Esophagus muscularis mucosa (tissue), 4 donors: ENCODE results near the gene CCNK. TPM values are rescaled to one million over a fixed set of nuclear protein-coding genes. Genes with fewer than 3 reads are reported as not detected.

ENCODE experiments used
- DNase-seq: peaks from one replicate; pipeline ENCODE4 v3.0.0-alpha.2; 2017; ENCODE audit errors: extremely low spot score
- H3K27ac ChIP-seq, 4 donors: fragments of 200-600 bp; sonication (generic); replicated peaks in 1 of 4; 1 replicate in 3 of 4; 2 replicates in 1 of 4; pipeline ENCODE4 v1.5.1; 2016 to 2019; ENCODE audit warnings: mild to moderate bottlenecking in 1 of 4
- H3K27me3 ChIP-seq, 4 donors: fragments of 200-600 bp; sonication (generic); one replicate each; pipeline versions ENCODE4 v1.5.1 to v1.6.0; 2016 to 2019
- H3K36me3 ChIP-seq, 4 donors: fragments of 200-600 bp; sonication (generic); one replicate each; pipeline ENCODE4 v1.5.1; 2016 to 2019
- H3K4me1 ChIP-seq, 4 donors: fragments of 200-600 bp; sonication (generic); one replicate each; pipeline ENCODE4 v1.5.1; 2016 to 2019
- H3K4me3 ChIP-seq, 4 donors: fragments of 200-600 bp; sonication (generic); 1 replicate in 2 of 4; 2 replicates in 2 of 4; pipeline ENCODE4 v1.5.1; 2016 to 2019; ENCODE audit warnings: mild to moderate bottlenecking in 4 of 4, moderate library complexity in 1 of 4
- H3K9me3 ChIP-seq, 4 donors: fragments of 200-600 bp; sonication (generic); 1 replicate in 3 of 4; 2 replicates in 1 of 4; pipeline ENCODE4 v1.5.1; 2016 to 2019
- EP300 ChIP-seq: sonication (generic); formaldehyde crosslinking; IDR thresholded peaks from one replicate; pipeline ENCODE4 v1.6.1; 2017; ENCODE audit warnings: antibody characterized with exemption
- POLR2A ChIP-seq: fragments of 450-650 bp; IDR thresholded peaks from one replicate; pipeline ENCODE4 v1.6.1; 2017; ENCODE audit warnings: antibody characterized with exemption, moderate library complexity, mild to moderate bottlenecking, low read depth
- POLR2AphosphoS5 ChIP-seq, 2 donors: sonication (generic); formaldehyde crosslinking; IDR thresholded peaks; one replicate each; pipeline ENCODE4 v1.6.1; 2017; ENCODE audit warnings: antibody characterized with exemption in 2 of 2
- WGBS: methylation state at CpG from one replicate; pipeline ENCODE4 v1.1.5; 2018; 5-methylcytosine and 5-hydroxymethylcytosine counted together
- intact Hi-C: fragments of 100-400 bp; cut with DNase I; formaldehyde crosslinking; loops from one replicate; pipeline ENCODE4 v1.15.1; 2023
- total RNA-seq, 4 donors: library from RNA; depleted of rRNA; stranded (reverse); fragments of >200 nt; gene quantifications; one replicate each; pipeline versions ENCODE4 v1.1.0 to v1.2.1, GENCODE V29; 2016
- TF ChIP-seq, protein P1 (sequence below), 3 experiments: fragments of 200-600 bp in 2 of 3; fragments of 450-650 bp in 1 of 3; sonication (generic) in 2 of 3; IDR thresholded peaks; one replicate each; pipeline ENCODE4 v1.5.1; 2017 to 2019; ENCODE audit warnings: antibody characterized with exemption in 3 of 3, mild to moderate bottlenecking in 2 of 3, moderate library complexity in 1 of 3

CCNK gene
- total RNA-seq, 4 donors from 2014 or later = 10.4 to 21.2 (median 16.5) TPM

DNA sequence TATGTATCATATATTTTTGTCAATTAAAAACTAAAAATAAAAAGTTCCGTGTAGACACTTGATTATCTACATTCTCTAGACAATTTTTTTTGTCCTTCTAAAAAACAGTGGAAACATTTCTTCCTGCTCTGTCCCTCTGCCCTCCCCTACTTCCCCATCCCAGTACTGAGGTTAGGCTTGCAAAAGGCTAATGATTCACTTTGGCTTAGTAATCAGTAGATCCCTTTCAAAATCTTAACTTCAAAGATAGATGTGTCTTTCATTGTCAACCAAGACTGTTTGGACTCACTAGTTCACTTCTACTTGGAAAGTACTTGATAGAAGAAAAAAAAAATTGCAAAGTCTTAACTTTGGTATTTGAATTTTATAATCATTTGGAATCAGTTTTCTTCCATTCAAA, 4.3 kb upstream of the CCNK start:
- intact Hi-C loops = no loop called here
- Histone ChIP-seq H3K9me3 (no peaks in the 10 kb centered on the region), H3K27ac (no peak overlapping the region), H3K36me3 (no peaks in the 10 kb centered on the region), H3K4me3 (no peak overlapping the region), H3K27me3 (no peaks in the 10 kb centered on the region), H3K4me1 (peaks cover 17 to 57% (median 50%) of the 10 kb centered on the region in 4 donors)
- no peak for DNase-seq
- 52% methylated on average over 1 of the region's 1 CpG for WGBS
- TF ChIP-seq POLR2AphosphoS5 (IDR thresholded peaks at IDR 0.05) (no peak), POLR2A (no peak), EP300 (no peak)
- TF ChIP-seq, protein P1, sequence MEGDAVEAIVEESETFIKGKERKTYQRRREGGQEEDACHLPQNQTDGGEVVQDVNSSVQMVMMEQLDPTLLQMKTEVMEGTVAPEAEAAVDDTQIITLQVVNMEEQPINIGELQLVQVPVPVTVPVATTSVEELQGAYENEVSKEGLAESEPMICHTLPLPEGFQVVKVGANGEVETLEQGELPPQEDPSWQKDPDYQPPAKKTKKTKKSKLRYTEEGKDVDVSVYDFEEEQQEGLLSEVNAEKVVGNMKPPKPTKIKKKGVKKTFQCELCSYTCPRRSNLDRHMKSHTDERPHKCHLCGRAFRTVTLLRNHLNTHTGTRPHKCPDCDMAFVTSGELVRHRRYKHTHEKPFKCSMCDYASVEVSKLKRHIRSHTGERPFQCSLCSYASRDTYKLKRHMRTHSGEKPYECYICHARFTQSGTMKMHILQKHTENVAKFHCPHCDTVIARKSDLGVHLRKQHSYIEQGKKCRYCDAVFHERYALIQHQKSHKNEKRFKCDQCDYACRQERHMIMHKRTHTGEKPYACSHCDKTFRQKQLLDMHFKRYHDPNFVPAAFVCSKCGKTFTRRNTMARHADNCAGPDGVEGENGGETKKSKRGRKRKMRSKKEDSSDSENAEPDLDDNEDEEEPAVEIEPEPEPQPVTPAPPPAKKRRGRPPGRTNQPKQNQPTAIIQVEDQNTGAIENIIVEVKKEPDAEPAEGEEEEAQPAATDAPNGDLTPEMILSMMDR (IDR thresholded peaks at IDR 0.05) = no peak

DNA sequence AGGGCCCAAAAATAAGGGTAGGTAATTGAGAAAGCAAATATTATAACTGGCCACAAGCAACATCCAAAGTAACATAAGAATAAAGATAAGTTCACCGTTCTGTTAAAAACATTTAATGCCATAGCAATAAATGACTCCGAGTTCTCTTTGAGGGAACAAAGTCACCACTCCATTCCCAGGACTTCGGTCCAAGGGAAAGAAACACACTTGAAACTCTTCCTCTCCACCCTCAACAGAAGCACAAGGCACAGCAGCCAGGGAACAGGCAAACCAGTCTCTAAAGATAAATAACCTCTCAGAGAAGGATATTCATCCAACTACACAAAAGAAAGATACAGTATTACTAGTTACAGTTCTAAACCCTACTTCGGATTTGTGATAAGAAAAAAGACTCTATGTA, 3.1 kb upstream of the CCNK start:
- Histone ChIP-seq H3K9me3 (no peaks in the 10 kb centered on the region), H3K27ac (peak overlapping the region in 2 of 4 donors; percentile 93 to 98), H3K4me1 (peaks cover 29 to 68% (median 61%) of the 10 kb centered on the region in 4 donors), H3K4me3 (no peak overlapping the region), H3K27me3 (no peaks in the 10 kb centered on the region), H3K36me3 (no peaks in the 10 kb centered on the region)
- TF ChIP-seq EP300 = no peak
- TF ChIP-seq, protein P1 (IDR thresholded peaks at IDR 0.05) = no peak
- no peak for TF ChIP-seq POLR2AphosphoS5 (IDR thresholded peaks at IDR 0.05)
- no peak for TF ChIP-seq POLR2A
- intact Hi-C loops = no loop called here
- DNase-seq = no peak
- WGBS = 75% methylated on average over 4 of the region's 4 CpGs

DNA sequence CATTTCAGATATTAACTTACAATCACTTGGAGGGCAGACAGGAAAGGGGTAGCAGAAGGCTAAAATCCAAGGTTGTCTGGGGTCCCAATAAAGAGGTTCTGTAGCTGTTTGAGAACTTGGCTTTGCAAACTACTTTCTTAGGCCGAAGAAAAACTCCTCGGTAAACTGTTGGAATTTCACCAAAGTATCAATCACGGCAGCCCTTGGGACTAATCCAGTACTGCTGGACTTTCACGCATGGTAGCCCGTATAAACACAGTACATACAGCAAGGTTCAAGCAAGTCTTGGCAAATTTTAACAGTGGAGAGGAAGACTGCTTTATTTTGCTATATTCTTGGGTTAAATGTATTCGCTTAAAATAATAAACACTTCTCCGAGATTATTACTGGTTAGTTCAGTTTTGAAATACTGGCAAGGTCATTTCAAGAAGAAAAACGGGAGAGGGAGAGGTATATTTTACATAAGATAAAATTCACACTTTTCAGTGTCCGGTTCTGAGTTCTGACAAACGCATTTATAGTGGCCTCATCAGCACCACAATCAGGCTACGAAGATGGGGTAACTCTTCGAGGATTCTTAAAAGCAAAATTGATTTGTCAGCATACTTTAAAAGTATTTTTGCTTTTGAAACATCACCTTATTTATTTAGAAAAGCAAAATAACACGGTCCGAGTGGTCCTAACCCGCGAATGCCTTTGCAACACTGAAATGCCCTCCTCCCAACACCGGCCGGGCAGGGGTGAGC, 1.9 kb upstream of the CCNK start:
- 12% methylated on average over 18 of the region's 18 CpGs for WGBS
- DNase-seq = no peak
- H3K4me1 ChIP-seq = peaks cover 34 to 69% (median 65%) of the 10 kb centered on the region in 4 donors
- peak overlapping the region; percentile 82 to 95 (median 93) for H3K4me3 ChIP-seq
- TF ChIP-seq POLR2A (no peak), EP300 (no peak), POLR2AphosphoS5 (IDR thresholded peaks at IDR 0.05) (no peak)
- TF ChIP-seq, protein P1 (IDR thresholded peaks at IDR 0.05) = no peak
- intact Hi-C loops = no loop called here
- peak overlapping the region; percentile 93 to 98 (median 96) for H3K27ac ChIP-seq
- H3K9me3 ChIP-seq = no peaks in the 10 kb centered on the region
- no peaks in the 10 kb centered on the region for H3K36me3 ChIP-seq
- no peaks in the 10 kb centered on the region for H3K27me3 ChIP-seq

DNA sequence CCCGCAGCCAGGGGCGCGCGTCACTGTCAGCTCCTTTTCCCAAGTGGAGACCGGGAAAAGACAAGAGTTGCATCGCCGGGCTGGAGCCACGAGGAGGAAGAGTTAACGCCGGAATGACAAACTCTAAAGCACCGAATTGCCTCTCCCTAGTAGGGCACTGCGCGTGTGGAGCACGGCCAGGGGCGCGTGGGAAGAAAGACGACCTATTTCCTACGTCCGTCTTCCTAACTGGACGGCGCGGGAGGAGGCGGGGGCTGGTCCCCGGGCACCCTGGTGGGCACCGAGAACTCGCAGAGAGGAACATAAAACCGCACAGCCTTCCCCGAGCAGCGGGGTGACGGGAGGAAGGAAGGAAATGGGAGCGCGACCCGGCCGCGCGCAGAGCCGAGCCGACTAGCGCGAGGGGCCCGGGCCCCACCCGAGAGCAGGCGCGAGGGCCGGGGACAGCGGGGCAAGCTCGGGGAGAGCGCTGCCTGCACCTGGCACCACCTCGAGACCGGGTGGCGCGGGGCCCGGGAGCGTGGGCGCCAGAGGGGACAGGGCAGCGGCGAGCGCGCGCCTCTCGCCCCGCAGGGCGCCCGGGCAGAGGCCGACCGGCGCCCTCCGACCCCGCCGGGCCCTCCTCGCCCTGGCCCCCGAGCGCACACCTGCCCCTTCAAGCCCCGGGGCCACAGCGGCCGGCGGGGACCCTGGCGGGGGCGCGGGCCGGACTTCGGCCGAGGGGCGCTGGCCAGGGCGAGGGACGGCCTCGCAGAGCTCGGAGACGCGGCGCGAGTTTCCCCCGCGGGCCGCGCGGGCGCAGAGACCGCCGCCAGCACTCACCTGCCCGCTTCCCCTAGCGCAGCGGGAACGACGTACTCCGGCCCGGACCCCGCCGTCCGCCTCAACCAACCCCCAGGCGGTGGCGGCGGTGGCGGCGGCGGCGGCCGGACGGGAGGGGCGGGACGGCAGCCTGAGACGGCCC, 1.0 kb upstream of the CCNK start, which contains the start of gene SETD3:
TSS of gene SETD3 (minus strand) at position 954 of the 964 bp plus-strand sequence. CDS start 15,054 bp downstream, outside the sequence.
- intact Hi-C loops = no loop called here
- peak; percentile 92 for DNase-seq
- 0% methylated on average over 2 of the region's 122 CpGs for WGBS
- Histone ChIP-seq H3K27me3 (no peaks in the 10 kb centered on the region), H3K4me1 (peaks cover 28 to 66% (median 61%) of the 10 kb centered on the region in 4 donors), H3K4me3 (peak within 1 kb of the TSS; percentile 82 to 95 (median 93)), H3K9me3 (no peaks in the 10 kb centered on the region), H3K27ac (peak within 1 kb of the TSS; percentile 93 to 98 (median 96)), H3K36me3 (no peaks in the 10 kb centered on the region)
- no peak for TF ChIP-seq EP300
- TF ChIP-seq POLR2A = peak; percentile 23
- TF ChIP-seq POLR2AphosphoS5 (IDR thresholded peaks at IDR 0.05) = peak; percentile 59
- TF ChIP-seq, protein P1 (IDR thresholded peaks at IDR 0.05) = peak in 2 of 3 experiments; percentile 9 to 20
